T-helper 9 cell (primary cell): ENCODE data around the gene TBX4.

Experiments
- DNase-seq: peaks from one replicate; pipeline ENCODE4 v3.0.0-alpha.2; 2020

The TBX4 gene

GRCh38 chr17:61534414-61534813 lies 82.2 kb downstream of the TBX4 start:
- no peak for DNase-seq
